Astrocyte of the hippocampus (primary cell): ENCODE measurements around the gene UPK2.
"Not testable (repeated sequence)": the region's sequence is repeated elsewhere in the genome, so short reads cannot be mapped to it uniquely, and the experiment has no call there.

Experiments used
- DNase-seq: peaks from one replicate; pipeline ENCODE4 v3.0.0; 2011; ENCODE audit warnings: low read depth, low spot score

The UPK2 gene

GRCh38 chr11:118988280-118988679, 32.2 kb downstream of the UPK2 start:
- DNase-seq: no peak

- not testable (repeated sequence) for DNase-seq
Observed at GRCh38 chr11:118991486-118992038, 35.5 kb downstream of the UPK2 start.

- DNase-seq: no peak
Observed at GRCh38 chr11:118996926-118997626, 41.0 kb downstream of the UPK2 start.

GRCh38 chr11:118997627-118998387, 41.7 kb downstream of the UPK2 start, which contains the start of gene CENATAC:
Gene CENATAC (plus strand): TSS chr11:118998138. CDS start chr11:118998198, 60 bp downstream.
- DNase-seq: peak; percentile 94

GRCh38 chr11:118998388-118998717, 42.3 kb downstream of the UPK2 start:
- peak; percentile 51 for DNase-seq

- DNase-seq: peak; percentile 94
Observed at GRCh38 chr11:118998822-118999221, 42.7 kb downstream of the UPK2 start.

GRCh38 chr11:119000906-119001305, 44.8 kb downstream of the UPK2 start:
- DNase-seq: no peak

- no peak for DNase-seq
Observed at GRCh38 chr11:119006656-119007055, 50.6 kb downstream of the UPK2 start.
